Measurements from ENCODE around the gene NR2E3. TPM values are rescaled to one million over a fixed set of nuclear protein-coding genes. Genes with fewer than 3 reads are reported as not detected.
"Not testable (repeated sequence)": the region's sequence is repeated elsewhere in the genome, so short reads cannot be mapped to it uniquely, and the experiment has no call there.

Gene NR2E3
- polyA plus RNA-seq, 3 donors = 0.04 to 0.10 TPM; not detected in 1

DNA sequence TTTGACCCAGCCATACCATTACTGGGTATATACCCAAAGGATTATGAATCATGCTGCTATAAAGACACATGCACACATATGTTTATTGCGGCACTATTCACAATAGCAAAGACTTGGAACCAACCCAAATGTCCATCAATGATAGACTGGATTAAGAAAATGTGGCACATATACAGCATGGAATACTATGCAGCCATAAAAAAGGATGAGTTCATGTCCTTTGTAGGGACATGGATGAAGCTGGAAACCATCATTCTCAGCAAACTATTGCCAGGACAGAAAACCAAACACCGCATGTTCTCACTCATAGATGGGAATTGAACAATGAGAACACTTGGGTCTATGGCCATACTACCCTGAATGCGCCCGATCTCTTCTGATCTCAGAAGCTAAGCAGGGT is 47.9 kb downstream of the NR2E3 start:
- H3K27ac ChIP-seq (ENCODE audit: low read depth, low read length) = not testable (repeated sequence)
- 94 to 95% (median 94%) methylated on average over 4 of the region's 4 CpGs for WGBS, 3 donors
